HG02571 (cell line): ENCODE results near the gene DPYSL5.
"Not testable (repeated sequence)": the region's sequence is repeated elsewhere in the genome, so short reads cannot be mapped to it uniquely, and the experiment has no call there.

ENCODE experiments used
- ATAC-seq: cut with Tn5 transposase; IDR thresholded peaks from one replicate; pipeline ENCODE4 v1.9.1; 2021; ENCODE audit warnings: mild to moderate bottlenecking, moderate library complexity; ENCODE audit not compliant: unreplicated experiment

DPYSL5 gene

DNA sequence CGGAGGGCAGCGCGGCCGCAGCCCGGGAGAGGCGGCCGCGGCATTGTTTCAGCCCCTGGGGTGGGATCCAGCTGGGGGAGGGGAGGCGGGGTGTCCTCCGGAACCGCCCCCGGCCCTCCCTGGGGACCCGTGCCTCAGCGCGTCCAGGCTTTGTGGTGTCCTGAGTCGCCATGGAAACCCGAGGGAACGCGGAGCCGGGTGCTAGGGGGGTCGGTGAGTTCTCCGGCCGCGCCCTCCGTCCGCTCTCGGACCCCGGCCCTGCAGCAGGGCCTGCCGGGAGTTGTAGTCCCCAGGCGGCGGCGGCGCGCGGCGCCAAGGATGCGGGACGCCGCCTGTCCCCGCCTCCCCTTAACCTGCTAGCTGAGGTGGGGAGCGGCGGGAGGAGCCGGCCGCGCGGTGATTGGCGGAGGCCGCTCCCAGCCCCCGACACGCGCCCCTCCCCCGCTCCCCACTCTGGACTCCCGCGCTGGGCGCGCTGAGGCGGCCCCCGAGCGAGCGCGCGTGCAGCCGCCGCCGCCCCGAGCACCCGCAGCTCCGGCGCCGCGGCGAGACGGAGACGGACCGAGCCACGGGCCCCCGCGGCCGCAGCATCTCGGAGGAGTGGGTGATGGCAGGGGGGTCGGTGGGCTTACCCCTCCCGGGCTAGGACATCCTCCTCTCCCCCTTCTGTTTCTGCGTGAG, at the start of gene DPYSL5:
TSS of gene DPYSL5 (plus strand) at position 478 of the 681 bp plus-strand sequence. CDS start 50,368 bp downstream, outside the sequence.
- no peak for ATAC-seq

GRCh38 chr2:26801328-26801727, 46.6 kb upstream of the DPYSL5 start:
- ATAC-seq: no peak

- no peak for ATAC-seq
Measured at GRCh38 chr2:26801796-26802195, 46.1 kb upstream of the DPYSL5 start.

- no peak for ATAC-seq
Measured at GRCh38 chr2:26805241-26805676, 42.7 kb upstream of the DPYSL5 start.

DNA sequence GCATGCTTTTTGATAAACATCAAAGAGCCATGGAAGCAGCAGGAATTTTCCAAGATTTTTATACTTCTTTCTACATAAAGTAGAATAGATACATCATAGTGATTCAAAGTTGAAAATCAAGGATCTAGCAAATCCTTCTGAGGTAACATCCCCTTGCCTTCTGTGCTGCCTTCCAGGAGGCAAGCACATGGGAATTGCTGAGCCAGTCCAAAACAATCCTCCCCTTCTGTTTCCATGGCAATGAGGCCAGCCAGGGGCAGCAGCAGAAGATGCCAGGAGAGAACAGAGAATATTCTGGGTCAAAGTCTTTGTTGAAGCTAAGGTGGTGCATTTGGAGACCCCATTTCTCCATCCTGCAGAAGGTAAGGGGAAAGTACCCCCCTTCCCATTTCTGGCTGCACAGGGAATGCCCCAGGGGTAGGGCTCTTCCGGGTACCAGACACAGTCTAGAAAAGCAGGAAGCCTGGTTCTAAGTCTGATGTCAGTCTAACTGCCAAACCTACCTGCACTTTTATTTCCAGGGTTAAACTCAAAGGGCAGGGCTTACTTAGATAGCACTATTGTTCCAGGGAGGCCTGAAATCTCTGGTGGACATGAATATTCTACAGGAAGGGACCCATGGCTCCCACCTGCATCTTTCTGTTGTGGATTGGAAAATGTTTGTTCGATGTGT, 40.0 kb upstream of the DPYSL5 start:
- no peak for ATAC-seq

- ATAC-seq: no peak
Measured at GRCh38 chr2:26809211-26809610, 38.7 kb upstream of the DPYSL5 start.

DNA sequence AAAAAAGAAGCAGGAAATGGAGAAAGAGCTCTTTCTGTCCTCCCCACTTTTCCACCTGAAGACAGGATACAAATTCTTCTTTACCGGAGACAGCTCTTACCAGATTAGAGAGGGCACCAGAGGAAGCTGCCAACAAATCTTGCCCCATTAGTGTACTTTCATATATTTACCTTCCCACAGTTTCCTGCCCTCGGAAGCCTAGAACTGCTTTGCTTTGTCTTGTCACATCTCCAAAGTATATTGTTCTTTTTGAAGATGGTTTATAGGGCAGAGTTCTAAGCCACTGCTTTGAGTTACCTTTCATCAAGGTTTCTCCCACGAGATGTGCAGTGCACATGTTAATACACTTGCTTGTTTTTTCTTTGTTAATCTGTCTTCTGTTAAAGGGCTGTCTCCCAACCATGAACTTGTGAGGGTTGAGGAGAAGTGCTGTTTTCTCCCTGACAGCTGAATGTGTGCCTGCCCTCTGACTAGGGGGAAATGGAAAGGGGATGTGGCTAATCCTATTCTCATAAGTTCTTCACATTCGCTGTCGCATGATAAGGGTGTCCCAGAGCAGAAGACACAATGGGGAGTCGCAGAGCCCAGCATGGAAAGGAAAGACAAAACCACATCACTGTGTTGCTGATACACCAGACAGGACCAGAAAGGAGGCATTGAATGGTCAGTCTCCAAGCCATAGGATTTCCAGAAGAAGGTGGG, 37.9 kb upstream of the DPYSL5 start:
- ATAC-seq: no peak

GRCh38 chr2:26811261-26811660, 36.7 kb upstream of the DPYSL5 start:
- no peak for ATAC-seq

- no peak for ATAC-seq
Measured at GRCh38 chr2:26811791-26812694, 35.9 kb upstream of the DPYSL5 start.

DNA sequence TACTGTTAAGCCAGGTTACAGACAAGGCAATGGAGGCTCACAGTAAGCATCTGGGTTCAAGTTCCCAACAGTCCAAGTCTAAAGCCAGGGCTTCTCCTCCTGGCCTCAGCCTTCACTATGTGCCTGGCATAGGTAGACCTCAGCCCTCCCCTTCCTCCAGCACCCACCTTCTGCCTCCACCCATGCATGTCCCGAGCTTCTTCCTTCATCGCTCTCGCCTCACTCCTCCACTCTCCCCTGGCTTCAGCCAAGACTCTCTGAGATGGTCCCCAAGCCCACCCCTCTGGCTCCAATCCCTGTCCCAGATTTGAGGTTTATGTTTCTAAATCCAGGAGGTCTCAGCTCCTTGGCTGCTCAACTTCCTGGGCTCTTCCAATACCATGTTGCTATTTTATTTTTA, 35.2 kb upstream of the DPYSL5 start:
- ATAC-seq: no peak

DNA sequence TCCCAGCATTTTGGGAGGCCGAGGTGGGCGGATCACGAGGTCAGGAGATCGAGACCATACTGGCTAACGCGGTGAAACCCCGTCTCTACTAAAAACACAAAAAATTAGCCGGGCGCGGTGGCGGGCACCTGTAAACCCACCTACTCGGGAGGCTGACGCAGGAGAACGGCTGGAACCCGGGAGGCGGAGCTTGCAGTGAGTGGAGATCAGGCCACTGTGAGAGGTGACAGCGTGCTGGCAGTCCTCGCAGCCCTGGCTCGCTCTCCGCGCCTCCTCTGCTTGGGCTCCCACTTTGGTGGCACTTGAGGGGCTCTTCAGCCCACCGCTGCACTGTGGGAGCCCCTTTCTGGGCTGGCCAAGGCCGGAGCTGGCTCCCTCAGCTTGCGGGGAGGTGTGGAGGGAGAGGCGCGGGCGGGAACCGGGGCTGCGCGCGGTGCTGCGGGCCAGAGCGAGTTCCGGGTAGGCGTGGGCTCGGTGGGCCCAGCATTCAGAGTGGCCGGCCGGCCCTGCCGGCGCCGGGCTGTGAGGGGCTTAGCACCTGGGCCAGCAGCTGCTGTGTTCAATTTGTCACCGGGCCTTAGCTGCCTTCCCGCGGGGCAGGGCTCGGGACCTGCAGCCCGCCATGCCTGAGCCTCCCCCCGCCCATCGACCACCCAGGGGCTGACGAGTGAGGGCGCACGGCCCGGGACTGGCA, 33.7 kb upstream of the DPYSL5 start:
- not testable (repeated sequence) for ATAC-seq

- ATAC-seq: no peak
Measured at GRCh38 chr2:26816893-26817292, 31.0 kb upstream of the DPYSL5 start.

GRCh38 chr2:26818255-26818654, 29.7 kb upstream of the DPYSL5 start:
- no peak for ATAC-seq

GRCh38 chr2:26818972-26819371, 29.0 kb upstream of the DPYSL5 start:
- no peak for ATAC-seq

GRCh38 chr2:26820932-26821331, 27.0 kb upstream of the DPYSL5 start:
- no peak for ATAC-seq

GRCh38 chr2:26822877-26823276, 25.1 kb upstream of the DPYSL5 start:
- no peak for ATAC-seq

- no peak for ATAC-seq
Measured at GRCh38 chr2:26838121-26838906, 9.6 kb upstream of the DPYSL5 start.

- ATAC-seq: no peak
Measured at GRCh38 chr2:26840937-26841610, 6.9 kb upstream of the DPYSL5 start.

GRCh38 chr2:26843041-26843440, 4.9 kb upstream of the DPYSL5 start:
- no peak for ATAC-seq
